ENCODE results near the gene RANBP9. TPM values are rescaled to one million over a fixed set of nuclear protein-coding genes. Genes with fewer than 3 reads are reported as not detected.

Gene RANBP9
- total and polyA plus RNA-seq, 2 experiments from 2014 or later, result 12.1 to 31.8 TPM

- no peak for ATAC-seq
- Histone ChIP-seq H3K9me2 (ENCODE audit: insufficient read depth) (no peaks in the 10 kb centered on the region), H4K20me1 (replicated peaks; ENCODE audit: insufficient read depth) (no peaks in the 10 kb centered on the region), H3K4me1 (ENCODE audit: insufficient read depth) (no peaks in the 10 kb centered on the region), H3K36me3 (ENCODE audit: insufficient read depth) (peaks cover 5% of the 10 kb centered on the region; the same call in 1 of the 2 replicates), H3K4me2 (no peak overlapping the region), H2AFZ (no peak overlapping the region), H3K79me2 (replicated peaks; ENCODE audit: insufficient read depth) (no peaks in the 10 kb centered on the region), H3F3A (replicated peaks; ENCODE audit: low read depth) (no peaks in the 10 kb centered on the region; the same call in 1 of the 2 replicates), H3K4me3 (no peak overlapping the region), H3K27ac (ENCODE audit: low read depth) (no peak overlapping the region), H3K27me3 (ENCODE audit: insufficient read depth) (no peaks in the 10 kb centered on the region)
- no peaks in the 10 kb centered on the region for H3K9me3 Mint-ChIP-seq
- no peak for TF ChIP-seq ZNF331 (CRISPR knock-in tag; IDR thresholded peaks at IDR 0.05; ENCODE audit: low read depth)
- no peak for TF ChIP-seq NANOG (IDR thresholded peaks at IDR 0.05; ENCODE audit: borderline replicate concordance)
- TF ChIP-seq EZH2 (IDR thresholded peaks at IDR 0.05; ENCODE audit: low read depth, unreplicated experiment), result no peak
- no peak for TF ChIP-seq STAT1 (IDR thresholded peaks at IDR 0.05; ENCODE audit: unreplicated experiment)
- TF ChIP-seq CTCF (conservative IDR thresholded peaks at IDR 0.05; ENCODE audit: low read depth in 2 of 2), result no peak
- no peak for TF ChIP-seq ZNF114 (CRISPR knock-in tag; IDR thresholded peaks at IDR 0.05)
- H3K27me3 Mint-ChIP-seq (ENCODE audit: insufficient read depth, low read depth, poor library complexity), result peaks cover 1% of the 10 kb centered on the region
- H3K36me3 Mint-ChIP-seq (ENCODE audit: low read depth), result peaks cover 29% of the 10 kb centered on the region
- H3K4me3 Mint-ChIP-seq, result no peak overlapping the region
- H3K4me1 Mint-ChIP-seq, result 0 out of 3 replicates have a peak, but pooled peaks cover 2% of the 10 kb centered on the region
- H3K27ac Mint-ChIP-seq, result no peak overlapping the region
- DNase-seq (ENCODE audit: low spot score), result no peak
Observed at GRCh38 chr6:13586603-13587542, 124.8 kb downstream of the RANBP9 start.

- no peaks in the 10 kb centered on the region for H3K9me2 ChIP-seq (ENCODE audit: insufficient read depth)
- Mint-ChIP-seq H3K4me1 (peaks cover 4% of the 10 kb centered on the region; the same call in 1 of the 3 replicates), H3K27ac (no peak overlapping the region), H3K9me3 (no peaks in the 10 kb centered on the region; the same call in 2 of the 3 replicates), H3K36me3 (ENCODE audit: low read depth) (peaks cover 37% of the 10 kb centered on the region), H3K4me3 (no peak overlapping the region), H3K27me3 (ENCODE audit: insufficient read depth, low read depth, poor library complexity) (peaks cover 3% of the 10 kb centered on the region)
- ATAC-seq (no peak), DNase-seq (ENCODE audit: low spot score) (no peak)
- no peak overlapping the region for H3K4me2 ChIP-seq
- H3K27me3 ChIP-seq (ENCODE audit: insufficient read depth), result no peaks in the 10 kb centered on the region
- no peaks in the 10 kb centered on the region for H4K20me1 ChIP-seq (replicated peaks; ENCODE audit: insufficient read depth)
- no peaks in the 10 kb centered on the region for H3K36me3 ChIP-seq (ENCODE audit: insufficient read depth)
- H3K79me2 ChIP-seq (replicated peaks; ENCODE audit: insufficient read depth), result peaks cover 15% of the 10 kb centered on the region
- no peak overlapping the region for H3K4me3 ChIP-seq
- H3F3A ChIP-seq (replicated peaks; ENCODE audit: low read depth), result no peaks in the 10 kb centered on the region
- no peak overlapping the region for H3K27ac ChIP-seq (ENCODE audit: low read depth)
- no peaks in the 10 kb centered on the region for H3K4me1 ChIP-seq (ENCODE audit: insufficient read depth)
- H2AFZ ChIP-seq, result no peak overlapping the region
- TF ChIP-seq EZH2 (IDR thresholded peaks at IDR 0.05; ENCODE audit: low read depth, unreplicated experiment) (no peak), POLR2AphosphoS5 (IDR thresholded peaks at IDR 0.05; ENCODE audit: low read depth) (no peak), JUNB (IDR thresholded peaks at IDR 0.05; ENCODE audit: unreplicated experiment) (no peak), NANOG (IDR thresholded peaks at IDR 0.05; ENCODE audit: borderline replicate concordance) (no peak), ETS1 (IDR thresholded peaks at IDR 0.05) (no peak), CTCF (conservative IDR thresholded peaks at IDR 0.05; ENCODE audit: low read depth in 2 of 2) (no peak), REST (IDR thresholded peaks at IDR 0.05; ENCODE audit: unreplicated experiment) (no peak), ZNF114 (CRISPR knock-in tag; IDR thresholded peaks at IDR 0.05) (no peak), ZNF331 (CRISPR knock-in tag; IDR thresholded peaks at IDR 0.05; ENCODE audit: low read depth) (no peak), STAT1 (IDR thresholded peaks at IDR 0.05; ENCODE audit: unreplicated experiment) (no peak), CREB1 (CRISPR knock-in tag; IDR thresholded peaks at IDR 0.05; ENCODE audit: low read depth) (no peak), EZH2phosphoT487 (IDR thresholded peaks at IDR 0.05; ENCODE audit: unreplicated experiment) (no peak)
Observed at GRCh38 chr6:13581700-13582229, 129.9 kb downstream of the RANBP9 start.
